ENCODE results near the gene SCRN1.

GRCh38 chr7:29970158-29970557 is 19.4 kb downstream of the SCRN1 start:
- TF ChIP-seq ZNF274 (IDR thresholded peaks at IDR 0.05; ENCODE audit: low read depth, low read length) = no peak
- TF ChIP-seq YY1 (IDR thresholded peaks at IDR 0.05; ENCODE audit: insufficient read depth, insufficient read length) = no peak
- TF ChIP-seq SUZ12 (IDR thresholded peaks at IDR 0.05; ENCODE audit: extremely low read depth, insufficient read depth, insufficient read length) = no peak
